Left ventricle myocardium superior (tissue), 1 donor: ENCODE data around the gene HCN2. TPM values are rescaled to one million over a fixed set of nuclear protein-coding genes. Genes with fewer than 3 reads are reported as not detected.

Experiments used
- ATAC-seq: fragments of 200-7000 bp; cut with Tn5 transposase; one replicate; pipeline ENCODE4 v1.9.1; 2020; ENCODE audit warnings: mild to moderate bottlenecking, moderate library complexity
- DNase-seq: peaks from one replicate; pipeline ENCODE4 v3.0.0-alpha.2; 2020
- intact Hi-C: fragments of 100-400 bp; cut with micrococcal nuclease; formaldehyde crosslinking; loops from one replicate; pipeline ENCODE4 v1.11.0; 2022
- total RNA-seq: library from RNA; stranded (reverse); fragmentation: NEBNext Ultra II Directional; extraction: Animal tissue kit (Norgen Biotek cat#: 25700); gene quantifications from one replicate; pipeline ENCODE4 v1.2.1, GENCODE V29; 2021
- donor health status: DM: no; HTN: yes; CAD: no; lungs with severe emphysema.

Gene HCN2
- total RNA-seq, 1 donor from 2014 or later: 14.3 TPM

GRCh38 chr19:661427-662196 is 71.9 kb downstream of the HCN2 start:
- intact Hi-C loops: no loop called here
- ATAC-seq (no peak), DNase-seq (peak; percentile 56)

GRCh38 chr19:662207-662961 is 72.7 kb downstream of the HCN2 start:
- intact Hi-C loops: no loop called here
- ATAC-seq (no peak), DNase-seq (peak; percentile 55)

- intact Hi-C loops: no loop called here
- ATAC-seq (peak; percentile 85), DNase-seq (peak; percentile 96)
Measured at GRCh38 chr19:662962-663681, 73.4 kb downstream of the HCN2 start, which contains the start of gene RNF126. Gene RNF126, minus strand, starts transcription at chr19:663214. Its CDS starts 93 bp downstream, at chr19:663121.

- no peak for ATAC-seq
- intact Hi-C loops: no loop called here
- DNase-seq: no peak
Measured at GRCh38 chr19:663682-664117, 74.0 kb downstream of the HCN2 start.

GRCh38 chr19:664913-665443 is 75.3 kb downstream of the HCN2 start:
- intact Hi-C loops: loop anchor here (5.0 kb wide), 1 partner anchor 67 kb away; no protein-coding TSS in a partner anchor
- peak; percentile 90 for DNase-seq
- ATAC-seq: peak; percentile 51

Other genes starting within 250 kb of the HCN2 start
- 20.0 TPM for gene MIER2, start 245.1 kb upstream of the HCN2 start, total RNA-seq
- gene C2CD4C, start 180.7 kb upstream of the HCN2 start, total RNA-seq: 1.3 TPM
- 11.0 TPM for gene SHC2, start 128.8 kb upstream of the HCN2 start, total RNA-seq
- gene MADCAM1, start 93.4 kb upstream of the HCN2 start, total RNA-seq: 0.37 TPM
- gene TPGS1, start 82.4 kb upstream of the HCN2 start, total RNA-seq: 10.5 TPM
- 110 TPM for gene CDC34, start 58.1 kb upstream of the HCN2 start, total RNA-seq
- gene GZMM, start 45.8 kb upstream of the HCN2 start, total RNA-seq: 0.37 TPM
- 1,923 TPM for gene BSG, start 17.3 kb upstream of the HCN2 start, total RNA-seq
- 55.5 TPM for gene POLRMT, start 43.7 kb downstream of the HCN2 start, total RNA-seq
- gene FGF22, start 50.0 kb downstream of the HCN2 start, total RNA-seq: not detected
- gene RNF126, start 73.3 kb downstream of the HCN2 start, total RNA-seq: 24.4 TPM
- gene FSTL3, start 86.5 kb downstream of the HCN2 start, total RNA-seq: 24.6 TPM
- gene PRSS57, start 105.6 kb downstream of the HCN2 start, total RNA-seq: not detected
- 30.1 TPM for gene PALM, start 119.1 kb downstream of the HCN2 start, total RNA-seq
- not detected for gene MISP, start 161.2 kb downstream of the HCN2 start, total RNA-seq
- 58.1 TPM for gene PTBP1, start 207.6 kb downstream of the HCN2 start, total RNA-seq
- gene PLPPR3, start 232.1 kb downstream of the HCN2 start, total RNA-seq: not detected
- not detected for gene AZU1, start 238.0 kb downstream of the HCN2 start, total RNA-seq